ENCODE measurements around the gene YARS1.

The YARS1 gene

DNA sequence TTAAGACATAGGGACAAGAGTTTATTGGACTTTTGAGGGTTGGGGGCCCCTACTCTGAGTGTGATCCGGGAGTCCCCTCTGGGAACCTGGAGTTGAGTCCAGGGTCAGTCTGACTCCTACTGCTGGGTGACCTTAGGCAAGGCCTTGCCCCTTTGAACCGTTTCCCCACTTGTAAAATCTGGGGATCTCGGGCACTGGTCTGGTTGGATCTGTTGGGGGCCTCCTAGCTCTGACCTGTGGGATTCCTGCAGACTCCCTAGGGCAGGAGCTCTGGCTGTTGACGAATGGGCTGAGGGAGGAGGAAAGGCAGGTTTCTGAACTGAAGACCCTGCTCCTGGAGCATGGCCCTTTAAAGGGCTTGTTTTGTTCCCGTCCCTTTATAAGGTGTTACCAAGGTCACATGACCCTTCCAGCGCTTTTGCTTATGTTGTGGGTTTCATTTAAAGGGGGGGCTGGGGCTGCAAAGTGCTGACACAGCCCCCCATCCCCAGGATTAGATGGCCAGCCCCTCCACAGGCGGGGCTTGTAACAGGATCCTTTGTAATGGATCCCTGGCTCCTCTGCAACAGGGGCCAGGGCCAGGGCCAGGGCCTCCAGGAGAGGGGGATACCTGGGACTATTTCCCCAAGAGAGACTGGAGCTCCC, 50.7 kb downstream of the YARS1 start:
- no peak for TF ChIP-seq YY1 (IDR thresholded peaks at IDR 0.05; ENCODE audit: insufficient read depth, insufficient read length)
- TF ChIP-seq ZNF274 (IDR thresholded peaks at IDR 0.05; ENCODE audit: low read depth, low read length): no peak
- no peak for TF ChIP-seq SUZ12 (IDR thresholded peaks at IDR 0.05; ENCODE audit: extremely low read depth, insufficient read depth, insufficient read length)
- Histone ChIP-seq H3K36me3 (ENCODE audit: insufficient read depth, insufficient read length, low read length) (peaks cover 44% of the 10 kb centered on the region), H3K4me3 (ENCODE audit: insufficient read length, low read depth) (peak overlapping the region; percentile 47), H3K9me3 (ENCODE audit: insufficient read depth, low read length) (no peaks in the 10 kb centered on the region), H3K27me3 (ENCODE audit: insufficient read depth, insufficient read length) (no peaks in the 10 kb centered on the region), H3K4me1 (ENCODE audit: insufficient read depth, insufficient read length) (peaks cover 43% of the 10 kb centered on the region), H3K9ac (ENCODE audit: insufficient read length, low read depth) (peak overlapping the region; percentile 79)
- DNase-seq (ENCODE audit: low read depth, low spot score): peak; percentile 75

- no peaks in the 10 kb centered on the region for H3K27me3 ChIP-seq (ENCODE audit: insufficient read depth, insufficient read length)
- H3K9me3 ChIP-seq (ENCODE audit: insufficient read depth, low read length): no peaks in the 10 kb centered on the region
- H3K4me3 ChIP-seq (ENCODE audit: insufficient read length, low read depth): peak overlapping the region; percentile 47
- H3K9ac ChIP-seq (ENCODE audit: insufficient read length, low read depth): peak overlapping the region; percentile 71
- no peak for DNase-seq (ENCODE audit: low read depth, low spot score)
- TF ChIP-seq YY1 (IDR thresholded peaks at IDR 0.05; ENCODE audit: insufficient read depth, insufficient read length): no peak
- no peak for TF ChIP-seq SUZ12 (IDR thresholded peaks at IDR 0.05; ENCODE audit: extremely low read depth, insufficient read depth, insufficient read length)
- no peak for TF ChIP-seq ZNF274 (IDR thresholded peaks at IDR 0.05; ENCODE audit: low read depth, low read length)
- peaks cover 46% of the 10 kb centered on the region for H3K4me1 ChIP-seq (ENCODE audit: insufficient read depth, insufficient read length)
- H3K36me3 ChIP-seq (ENCODE audit: insufficient read depth, insufficient read length, low read length): peaks cover 44% of the 10 kb centered on the region
These were observed 51.4 kb downstream of the YARS1 start for GRCh38 chr1:32765570-32766327.

GRCh38 chr1:32764826-32765569, 52.2 kb downstream of the YARS1 start:
- Histone ChIP-seq H3K9ac (ENCODE audit: insufficient read length, low read depth) (peak overlapping the region; percentile 71), H3K4me3 (ENCODE audit: insufficient read length, low read depth) (peak overlapping the region; percentile 47), H3K27me3 (ENCODE audit: insufficient read depth, insufficient read length) (no peaks in the 10 kb centered on the region), H3K4me1 (ENCODE audit: insufficient read depth, insufficient read length) (peaks cover 42% of the 10 kb centered on the region), H3K9me3 (ENCODE audit: insufficient read depth, low read length) (no peaks in the 10 kb centered on the region), H3K36me3 (ENCODE audit: insufficient read depth, insufficient read length, low read length) (peaks cover 37% of the 10 kb centered on the region)
- DNase-seq (ENCODE audit: low read depth, low spot score): no peak
- no peak for TF ChIP-seq YY1 (IDR thresholded peaks at IDR 0.05; ENCODE audit: insufficient read depth, insufficient read length)
- no peak for TF ChIP-seq SUZ12 (IDR thresholded peaks at IDR 0.05; ENCODE audit: extremely low read depth, insufficient read depth, insufficient read length)
- TF ChIP-seq ZNF274 (IDR thresholded peaks at IDR 0.05; ENCODE audit: low read depth, low read length): no peak

- peaks cover 50% of the 10 kb centered on the region for H3K4me1 ChIP-seq (ENCODE audit: insufficient read depth, insufficient read length)
- TF ChIP-seq SUZ12 (IDR thresholded peaks at IDR 0.05; ENCODE audit: extremely low read depth, insufficient read depth, insufficient read length) (no peak), ZNF274 (IDR thresholded peaks at IDR 0.05; ENCODE audit: low read depth, low read length) (no peak), YY1 (IDR thresholded peaks at IDR 0.05; ENCODE audit: insufficient read depth, insufficient read length) (no peak)
These were observed 53.9 kb downstream of the YARS1 start for GRCh38 chr1:32763221-32763620.

GRCh38 chr1:32761936-32762335, 55.2 kb downstream of the YARS1 start:
- no peaks in the 10 kb centered on the region for H3K9me3 ChIP-seq (ENCODE audit: insufficient read depth, low read length)
- peaks cover 47% of the 10 kb centered on the region for H3K4me1 ChIP-seq (ENCODE audit: insufficient read depth, insufficient read length)
- H3K4me3 ChIP-seq (ENCODE audit: insufficient read length, low read depth): no peak overlapping the region
- TF ChIP-seq SUZ12 (IDR thresholded peaks at IDR 0.05; ENCODE audit: extremely low read depth, insufficient read depth, insufficient read length): no peak
- no peak for TF ChIP-seq YY1 (IDR thresholded peaks at IDR 0.05; ENCODE audit: insufficient read depth, insufficient read length)
- no peak for TF ChIP-seq ZNF274 (IDR thresholded peaks at IDR 0.05; ENCODE audit: low read depth, low read length)
- no peak for DNase-seq (ENCODE audit: low read depth, low spot score)
- H3K36me3 ChIP-seq (ENCODE audit: insufficient read depth, insufficient read length, low read length): peaks cover 20% of the 10 kb centered on the region
- H3K27me3 ChIP-seq (ENCODE audit: insufficient read depth, insufficient read length): no peaks in the 10 kb centered on the region
- peak overlapping the region; percentile 22 for H3K9ac ChIP-seq (ENCODE audit: insufficient read length, low read depth)

More at GRCh38 chr1:32763221-32763620, 53.9 kb downstream of the YARS1 start:
- DNase-seq (ENCODE audit: low read depth, low spot score): no peak
- H3K36me3 ChIP-seq (ENCODE audit: insufficient read depth, insufficient read length, low read length): peaks cover 21% of the 10 kb centered on the region
- no peaks in the 10 kb centered on the region for H3K27me3 ChIP-seq (ENCODE audit: insufficient read depth, insufficient read length)
- H3K9ac ChIP-seq (ENCODE audit: insufficient read length, low read depth): no peak overlapping the region
- no peak overlapping the region for H3K4me3 ChIP-seq (ENCODE audit: insufficient read length, low read depth)
- H3K9me3 ChIP-seq (ENCODE audit: insufficient read depth, low read length): no peaks in the 10 kb centered on the region

DNA sequence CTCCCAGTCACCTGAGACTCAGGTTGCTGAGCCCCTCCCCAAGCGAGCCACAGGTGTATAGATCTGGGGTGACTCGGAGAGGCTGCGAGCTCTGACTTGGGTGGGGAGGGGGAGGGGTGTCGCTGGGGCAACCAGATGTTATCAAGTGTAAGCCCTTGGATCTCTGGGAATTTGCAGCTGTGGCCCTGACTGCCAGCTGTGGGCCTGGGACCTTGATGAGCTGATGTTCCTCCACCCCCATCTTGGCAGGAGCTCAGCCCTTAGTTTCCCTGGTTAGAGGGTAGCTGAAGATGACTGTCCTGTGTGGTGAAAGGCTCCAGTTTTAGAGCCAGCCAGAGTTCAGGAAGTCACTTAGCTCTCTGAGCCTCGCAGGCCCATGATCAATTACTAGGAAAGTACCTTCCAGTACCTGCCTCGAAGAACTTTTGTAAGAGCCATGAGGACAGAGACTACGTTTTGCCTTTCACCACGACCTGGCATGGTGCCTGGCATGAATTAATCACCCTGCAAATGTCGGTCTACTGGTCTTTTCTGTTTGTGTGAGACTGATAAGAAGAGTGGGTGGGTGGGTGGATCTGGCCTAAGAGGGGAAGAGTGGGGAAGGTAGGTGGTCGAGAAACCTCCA, 55.8 kb downstream of the YARS1 start:
- Histone ChIP-seq H3K27me3 (ENCODE audit: insufficient read depth, insufficient read length) (no peaks in the 10 kb centered on the region), H3K9ac (ENCODE audit: insufficient read length, low read depth) (peak overlapping the region; percentile 34), H3K36me3 (ENCODE audit: insufficient read depth, insufficient read length, low read length) (peaks cover 20% of the 10 kb centered on the region), H3K9me3 (ENCODE audit: insufficient read depth, low read length) (no peaks in the 10 kb centered on the region), H3K4me1 (ENCODE audit: insufficient read depth, insufficient read length) (peaks cover 47% of the 10 kb centered on the region), H3K4me3 (ENCODE audit: insufficient read length, low read depth) (no peak overlapping the region)
- no peak for DNase-seq (ENCODE audit: low read depth, low spot score)
- TF ChIP-seq YY1 (IDR thresholded peaks at IDR 0.05; ENCODE audit: insufficient read depth, insufficient read length): no peak
- no peak for TF ChIP-seq ZNF274 (IDR thresholded peaks at IDR 0.05; ENCODE audit: low read depth, low read length)
- no peak for TF ChIP-seq SUZ12 (IDR thresholded peaks at IDR 0.05; ENCODE audit: extremely low read depth, insufficient read depth, insufficient read length)
